HG02870 (cell line): ENCODE measurements around the gene NFIC.
"Not testable (repeated sequence)": the region's sequence is repeated elsewhere in the genome, so short reads cannot be mapped to it uniquely, and the experiment has no call there.

Source experiments
- ATAC-seq: cut with Tn5 transposase; IDR thresholded peaks from one replicate; pipeline ENCODE4 v1.9.1; 2021; ENCODE audit warnings: mild to moderate bottlenecking, moderate library complexity; ENCODE audit not compliant: unreplicated experiment

NFIC gene

GRCh38 chr19:3448616-3449334 is 82.4 kb downstream of the NFIC start:
- no peak for ATAC-seq

- ATAC-seq = no peak
Measured at GRCh38 chr19:3450796-3451411, 84.5 kb downstream of the NFIC start.

DNA sequence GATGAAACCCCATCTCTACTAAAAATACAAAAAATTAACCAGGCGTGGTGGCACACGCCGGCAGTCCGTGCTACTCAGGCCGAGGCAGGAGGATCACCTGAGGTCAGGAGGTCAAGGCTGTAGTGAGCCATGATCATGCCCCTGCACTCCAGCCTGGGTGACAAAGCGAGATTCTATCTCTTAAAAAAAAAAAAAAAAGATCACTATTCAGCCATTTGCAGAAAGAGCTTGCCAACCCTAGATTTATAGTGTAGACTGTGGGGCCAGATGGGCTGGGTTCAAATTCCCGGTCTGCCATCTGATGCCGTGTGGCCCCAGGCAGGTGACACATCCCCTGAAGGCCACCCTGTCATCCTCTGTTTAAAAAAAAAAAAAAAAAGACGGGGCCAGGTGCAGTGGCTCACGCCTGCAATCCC is 85.1 kb downstream of the NFIC start:
- no peak for ATAC-seq

DNA sequence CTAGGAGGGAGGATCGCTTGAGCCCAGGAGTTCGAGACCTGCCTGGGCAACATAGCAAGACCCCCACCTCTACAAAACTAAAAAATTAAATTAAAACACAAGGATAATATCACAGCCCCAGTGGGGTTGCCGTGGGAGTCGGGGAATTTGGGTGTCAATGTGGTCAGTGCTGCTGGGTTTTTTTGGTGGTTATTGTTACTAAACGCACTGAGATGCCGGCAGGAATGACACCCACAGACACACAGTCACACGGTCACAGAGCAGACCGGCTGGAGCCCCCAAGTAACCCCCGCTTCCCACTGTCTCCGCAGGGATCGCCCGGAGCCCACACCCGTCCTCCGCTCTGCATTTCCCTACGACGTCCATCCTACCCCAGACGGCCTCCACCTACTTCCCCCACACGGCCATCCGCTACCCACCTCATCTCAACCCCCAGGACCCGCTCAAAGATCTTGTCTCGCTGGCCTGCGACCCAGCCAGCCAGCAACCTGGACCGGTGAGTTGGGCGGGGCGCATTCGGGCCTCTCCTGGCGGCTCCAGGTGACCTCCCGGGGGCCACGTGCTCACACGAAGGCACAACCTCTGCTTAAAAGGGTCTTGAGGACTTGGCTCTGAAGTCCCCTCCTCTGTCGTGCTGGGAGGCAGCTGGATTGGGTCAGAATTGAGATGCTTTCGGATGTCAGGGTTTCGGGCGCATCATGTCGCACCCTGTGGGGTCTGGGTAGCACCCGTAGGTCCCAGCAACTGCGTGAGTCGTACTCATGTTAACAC is 86.0 kb downstream of the NFIC start:
- ATAC-seq = no peak

GRCh38 chr19:3452942-3453214 is 86.5 kb downstream of the NFIC start:
- ATAC-seq = not testable (repeated sequence)

- no peak for ATAC-seq
Measured at GRCh38 chr19:3453840-3454239, 87.5 kb downstream of the NFIC start.

DNA sequence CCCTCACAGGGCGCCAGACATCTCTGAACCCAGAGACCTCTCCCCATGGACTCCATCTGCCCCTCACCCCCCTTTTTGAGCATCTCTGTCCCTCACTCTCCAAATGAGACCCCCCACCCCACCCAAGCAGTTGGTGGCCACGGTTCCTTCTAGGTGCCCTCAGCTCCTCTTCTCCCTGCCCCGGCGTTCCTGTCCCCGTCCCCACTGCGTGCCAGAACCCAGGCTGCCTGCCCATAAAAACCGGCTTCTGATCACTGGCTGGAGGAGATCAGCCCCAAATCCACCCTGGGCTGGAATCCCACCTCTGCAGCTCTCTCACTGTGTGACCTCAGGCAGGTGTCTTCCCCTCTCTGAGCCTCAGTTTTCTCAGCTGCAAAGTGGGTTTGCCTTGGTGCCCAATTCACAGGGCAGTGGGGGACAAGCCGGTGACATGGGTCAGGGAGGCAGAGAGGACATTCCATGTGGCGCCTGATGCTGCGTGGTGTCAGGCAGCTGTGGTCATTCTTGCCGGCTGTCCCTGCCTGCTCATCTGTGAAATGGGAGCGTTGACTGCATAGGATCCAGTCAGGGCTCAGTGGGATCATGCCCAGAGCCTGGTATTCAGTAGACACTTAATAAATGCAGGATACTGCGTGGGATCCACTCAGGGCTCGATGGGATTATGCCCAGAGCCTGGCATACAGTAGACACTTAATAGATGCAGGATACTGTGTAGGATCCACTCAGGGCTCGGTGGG is 88.4 kb downstream of the NFIC start:
- no peak for ATAC-seq

DNA sequence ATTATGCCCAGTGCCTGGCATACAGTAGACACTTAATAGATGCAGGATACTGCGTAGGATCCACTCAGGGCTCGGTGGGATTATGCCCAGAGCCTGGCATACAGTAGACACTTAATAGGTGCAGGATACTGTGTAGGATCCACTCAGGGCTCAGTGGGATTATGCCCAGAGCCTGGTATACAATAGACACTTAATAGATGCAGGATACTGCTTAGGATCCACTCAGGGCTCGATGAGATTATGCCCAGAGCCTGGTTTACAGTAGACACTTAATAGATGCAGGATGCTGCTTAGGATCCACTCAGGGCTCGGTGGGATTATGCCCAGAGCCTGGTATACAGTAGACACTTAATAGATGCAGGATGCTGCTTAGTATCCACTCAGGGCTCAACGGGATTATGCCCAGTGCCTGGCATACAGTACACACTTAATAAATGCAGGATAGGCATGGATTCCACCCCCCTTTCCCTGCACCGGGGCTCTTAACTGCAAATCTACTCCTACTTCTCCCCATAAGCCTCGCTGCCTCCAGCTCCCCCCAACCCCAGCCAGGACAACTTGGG is 89.1 kb downstream of the NFIC start:
- ATAC-seq = no peak

DNA sequence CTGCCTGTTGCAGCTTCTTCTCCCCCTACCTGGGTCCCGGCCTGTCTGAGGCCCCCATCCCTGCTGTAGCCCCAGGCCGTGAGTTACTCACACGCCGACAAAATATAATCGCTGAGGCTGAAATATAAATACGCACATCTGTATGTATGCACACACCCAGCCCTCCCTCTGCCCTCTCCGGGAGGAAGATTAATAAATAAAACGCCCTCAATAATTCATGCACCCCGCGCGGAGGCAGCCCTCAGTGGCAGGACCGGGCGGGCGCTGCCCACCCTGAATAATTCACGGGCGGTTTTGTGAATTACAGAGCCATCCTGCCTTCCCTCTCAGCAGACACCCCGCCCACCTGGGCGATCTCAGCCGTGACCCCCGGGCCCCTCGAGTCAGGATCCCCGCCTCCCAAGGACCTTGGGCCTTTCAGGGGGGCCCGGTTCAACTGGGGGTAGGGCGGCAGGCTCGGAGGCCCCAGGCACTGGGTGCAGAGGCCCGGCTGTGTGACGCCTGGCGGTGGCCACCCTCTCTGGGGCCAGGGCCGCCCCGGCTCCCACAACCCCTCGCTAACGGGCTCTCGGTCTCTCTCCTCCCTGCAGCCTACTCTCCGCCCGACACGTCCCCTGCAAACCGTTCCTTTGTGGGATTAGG is 89.7 kb downstream of the NFIC start:
- no peak for ATAC-seq

DNA sequence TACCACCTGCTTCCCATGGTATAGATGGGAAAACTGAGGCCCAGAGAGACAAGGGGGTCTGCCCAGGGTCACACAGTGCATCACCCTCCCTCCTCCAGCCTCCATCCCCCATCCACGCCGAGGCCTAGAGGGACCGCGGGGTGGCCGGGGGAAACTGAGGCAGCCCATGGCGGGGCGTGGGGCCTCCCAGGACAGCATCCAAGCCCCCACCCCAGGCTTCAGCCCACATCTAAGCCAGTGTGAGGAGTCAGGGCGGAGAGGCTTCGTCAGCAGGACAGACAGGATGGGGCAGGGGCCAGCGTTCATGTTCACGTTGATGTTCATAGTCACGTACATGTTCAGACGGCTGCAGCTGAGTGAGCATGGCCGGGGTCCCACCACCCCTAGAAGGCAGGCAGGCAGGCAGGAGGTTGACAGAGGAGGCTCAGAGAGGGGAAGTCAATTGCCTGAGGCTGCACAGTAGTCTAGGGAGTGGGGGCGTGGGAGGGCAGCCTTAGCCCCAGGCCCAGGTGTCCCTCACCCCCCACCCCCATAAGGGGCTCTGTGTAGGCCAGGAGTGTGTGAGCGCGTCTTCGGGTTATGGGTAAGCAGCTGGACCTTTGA is 90.6 kb downstream of the NFIC start:
- no peak for ATAC-seq

GRCh38 chr19:3457528-3458228 is 91.3 kb downstream of the NFIC start:
- no peak for ATAC-seq

- ATAC-seq = no peak
Measured at GRCh38 chr19:3458229-3459088, 92.1 kb downstream of the NFIC start.

DNA sequence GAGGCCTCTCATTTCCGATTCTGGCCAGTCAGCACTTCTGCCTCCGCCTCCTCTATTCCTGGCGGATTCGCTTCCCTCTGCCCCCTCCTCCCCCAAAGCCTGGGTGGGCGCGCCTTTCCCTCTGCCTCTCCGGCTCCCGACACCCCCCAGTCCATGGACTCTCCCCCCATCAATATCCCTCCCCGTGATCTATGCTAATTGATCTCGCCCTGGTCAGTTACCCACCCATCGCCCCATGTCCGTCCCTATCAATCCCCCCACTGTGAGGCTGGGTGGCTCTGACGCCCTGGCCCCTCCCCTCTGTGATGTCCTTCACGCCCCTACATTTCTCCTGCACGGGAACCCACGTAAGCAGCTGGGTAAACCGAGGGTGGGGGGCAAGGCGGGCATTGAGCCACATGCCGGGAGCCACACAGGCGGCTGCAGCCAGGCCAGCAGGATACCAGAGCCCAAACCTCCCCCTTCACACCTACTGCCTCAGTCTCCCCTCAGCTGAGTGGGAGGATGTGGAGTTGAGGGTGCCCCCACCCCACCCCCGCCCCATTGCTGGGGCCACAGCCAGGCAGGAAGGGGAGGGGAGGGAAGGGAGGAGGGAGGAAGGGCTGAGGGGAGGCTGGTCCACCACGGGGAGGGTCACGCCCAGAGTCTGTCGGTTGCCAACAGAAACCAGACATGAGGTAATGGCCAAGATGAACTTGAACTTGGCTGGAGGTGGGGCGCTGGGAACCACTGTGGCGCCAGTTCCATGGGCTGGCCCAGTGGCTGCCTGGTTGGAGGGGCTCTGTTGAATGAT is 92.9 kb downstream of the NFIC start:
- ATAC-seq = no peak

DNA sequence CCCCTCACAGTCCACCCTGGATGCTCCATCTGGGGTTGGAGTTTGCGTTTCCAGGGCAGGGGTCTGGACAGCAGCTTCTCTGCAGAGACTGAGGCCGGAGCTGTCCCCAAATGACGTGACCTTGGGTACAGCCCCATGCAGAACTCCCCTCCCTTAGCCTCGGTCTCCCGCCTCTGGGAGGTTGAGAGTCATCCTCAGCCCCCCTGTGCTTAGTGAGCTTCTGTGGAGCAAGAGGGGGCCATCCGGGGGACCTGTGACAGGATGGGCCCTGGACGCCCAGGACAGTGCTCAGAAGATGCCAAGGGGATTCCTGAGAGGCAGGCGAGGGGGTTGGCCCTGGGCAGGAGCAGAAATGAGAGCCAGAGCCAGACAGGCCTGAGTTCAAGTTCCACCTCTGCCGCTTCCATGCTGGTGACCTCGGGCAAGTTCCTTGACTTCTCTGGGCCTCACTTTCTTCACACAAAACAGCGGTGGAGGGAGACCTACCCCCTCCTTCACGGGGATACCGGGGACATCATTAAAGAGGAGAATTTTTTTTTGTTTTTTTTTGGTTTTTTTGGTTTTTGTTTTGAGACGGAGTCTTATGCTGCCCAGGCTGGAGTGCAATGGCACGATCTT is 93.7 kb downstream of the NFIC start:
- no peak for ATAC-seq

- ATAC-seq = no peak
Measured at GRCh38 chr19:3462991-3463713, 96.8 kb downstream of the NFIC start.

DNA sequence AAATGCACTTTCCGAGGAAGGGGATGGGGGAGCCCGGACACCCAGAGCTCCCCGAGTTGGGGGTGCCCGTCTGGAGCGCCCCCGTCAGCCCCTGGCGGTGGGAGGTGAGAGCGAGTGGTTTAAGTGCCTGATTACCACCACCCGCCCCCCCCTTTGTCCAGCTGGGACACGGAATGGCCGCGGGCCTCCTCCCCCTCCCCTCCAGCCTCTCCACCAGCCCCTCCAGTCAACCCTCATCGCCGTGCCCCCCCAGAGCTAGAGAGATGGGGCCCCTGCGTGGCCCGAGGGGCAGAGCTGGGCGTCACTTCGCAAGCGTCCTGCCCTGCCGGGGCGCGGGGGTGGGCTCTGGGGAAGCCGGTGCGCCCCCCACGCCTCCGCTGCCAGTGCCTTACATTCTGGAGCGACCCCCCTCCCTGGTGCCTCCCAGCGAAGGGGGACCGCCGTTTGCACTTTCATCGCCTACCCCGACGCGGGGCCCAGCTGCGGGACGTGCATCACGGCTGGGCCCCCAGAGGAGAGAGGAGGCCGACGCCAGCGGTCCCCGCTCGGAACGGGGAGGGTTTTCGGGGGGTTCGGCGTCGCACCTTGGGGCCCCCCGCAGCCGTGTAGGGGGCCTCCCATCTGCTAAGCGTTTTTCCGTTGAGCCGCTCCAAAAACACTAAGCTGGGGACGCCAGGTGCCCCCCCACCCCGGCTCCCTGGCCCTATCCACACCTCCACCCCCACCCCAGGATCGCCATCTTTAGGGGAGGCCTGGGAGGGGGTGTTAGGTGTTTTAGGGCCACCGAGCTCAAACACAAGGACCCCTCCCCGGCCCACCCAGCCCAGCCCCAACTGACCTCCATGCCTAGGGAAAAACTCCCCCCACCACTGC is 97.6 kb downstream of the NFIC start:
- no peak for ATAC-seq
